ENCODE data around the gene ARRDC1.
"Not testable (repeated sequence)": the region's sequence is repeated elsewhere in the genome, so short reads cannot be mapped to it uniquely, and the experiment has no call there.

The ARRDC1 gene

DNA sequence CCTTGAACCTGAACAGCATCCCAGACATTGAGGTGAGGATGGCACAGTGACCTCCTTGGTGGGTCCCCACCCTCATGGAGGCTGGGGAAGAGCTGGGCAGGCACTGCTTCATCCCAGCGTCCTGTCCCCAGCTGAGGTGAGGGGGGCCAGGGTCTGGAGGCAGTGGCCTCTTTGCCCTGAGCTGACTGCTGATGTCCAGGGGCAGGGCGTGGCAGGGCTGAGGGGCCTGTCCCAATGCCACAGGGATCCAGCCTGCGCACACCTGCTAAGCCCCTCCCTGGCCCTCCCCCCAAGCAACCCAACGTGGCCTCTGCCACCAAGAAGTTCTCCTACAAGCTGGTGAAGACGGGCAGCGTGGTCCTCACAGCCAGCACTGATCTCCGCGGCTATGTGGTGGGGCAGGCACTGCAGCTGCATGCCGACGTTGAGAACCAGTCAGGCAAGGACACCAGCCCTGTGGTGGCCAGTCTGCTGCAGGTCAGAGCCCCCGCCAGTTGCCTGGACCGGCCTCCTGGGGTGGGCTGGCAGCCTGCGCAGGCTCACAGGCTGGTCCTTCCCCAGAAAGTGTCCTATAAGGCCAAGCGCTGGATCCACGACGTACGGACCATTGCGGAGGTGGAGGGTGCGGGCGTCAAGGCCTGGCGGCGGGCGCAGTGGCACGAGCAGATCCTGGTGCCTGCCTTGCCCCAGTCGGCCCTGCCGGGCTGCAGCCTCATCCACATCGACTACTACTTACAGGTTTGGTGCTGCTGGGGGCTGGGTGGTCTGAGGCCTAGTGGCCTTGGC lies 8.4 kb downstream of the ARRDC1 start:
- no peak for DNase-seq

DNA sequence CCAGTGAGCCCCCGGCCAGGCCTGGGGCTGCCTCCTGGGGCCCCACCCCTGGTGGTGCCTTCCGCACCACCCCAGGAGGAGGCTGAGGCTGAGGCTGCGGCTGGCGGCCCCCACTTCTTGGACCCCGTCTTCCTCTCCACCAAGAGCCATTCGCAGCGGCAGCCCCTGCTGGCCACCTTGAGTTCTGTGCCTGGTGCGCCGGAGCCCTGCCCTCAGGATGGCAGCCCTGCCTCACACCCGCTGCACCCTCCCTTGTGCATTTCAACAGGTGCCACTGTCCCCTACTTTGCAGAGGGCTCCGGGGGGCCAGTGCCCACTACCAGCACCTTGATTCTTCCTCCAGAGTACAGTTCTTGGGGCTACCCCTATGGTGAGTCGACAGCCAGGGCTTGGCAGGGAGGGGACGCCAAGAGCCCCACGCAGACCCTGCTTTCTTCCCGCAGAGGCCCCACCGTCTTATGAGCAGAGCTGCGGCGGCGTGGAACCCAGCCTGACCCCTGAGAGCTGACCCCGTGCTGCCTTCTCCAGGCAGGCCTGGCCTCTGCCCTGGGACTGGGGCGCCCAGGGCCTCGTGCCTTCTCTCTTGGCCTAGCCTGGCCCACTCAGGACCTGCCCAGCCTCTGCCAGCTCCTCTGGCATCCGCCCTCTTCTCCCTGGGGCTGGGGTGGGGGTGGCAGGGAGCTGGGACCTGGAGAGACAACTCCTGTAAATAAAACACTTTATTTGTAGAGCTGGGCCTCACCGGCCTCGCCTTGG lies 9.3 kb downstream of the ARRDC1 start:
- no peak for DNase-seq

GRCh38 chr9:137615387-137615871 lies 9.9 kb downstream of the ARRDC1 start:
- DNase-seq = no peak

GRCh38 chr9:137618105-137619067 lies 12.9 kb downstream of the ARRDC1 start, which contains the start of gene EHMT1:
Gene EHMT1 (plus strand): TSS chr9:137619005. CDS start chr9:137619029, 24 bp downstream.
- peak; percentile 10 to 79 for DNase-seq

- DNase-seq = peak in 1 of 2 experiments; percentile 47
Measured at GRCh38 chr9:137619240-137620047, 14.0 kb downstream of the ARRDC1 start.

DNA sequence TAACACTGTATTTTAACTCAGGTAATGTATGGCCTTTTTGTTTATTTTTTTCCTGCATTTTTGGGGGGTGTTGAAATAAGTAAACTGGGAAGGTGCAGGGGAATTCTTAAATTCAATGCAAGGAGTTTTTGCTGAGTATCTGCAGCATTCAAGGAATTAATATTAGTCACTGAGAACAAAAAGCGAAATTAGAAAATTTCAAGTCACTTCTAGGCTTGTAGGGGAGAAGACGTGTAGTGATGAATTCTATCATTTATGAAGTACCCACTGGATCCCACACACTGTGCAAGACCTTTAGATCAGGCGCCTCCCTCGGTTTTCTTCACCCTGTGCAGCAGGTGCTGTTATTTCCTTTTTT lies 14.5 kb downstream of the ARRDC1 start:
- no peak for DNase-seq

DNA sequence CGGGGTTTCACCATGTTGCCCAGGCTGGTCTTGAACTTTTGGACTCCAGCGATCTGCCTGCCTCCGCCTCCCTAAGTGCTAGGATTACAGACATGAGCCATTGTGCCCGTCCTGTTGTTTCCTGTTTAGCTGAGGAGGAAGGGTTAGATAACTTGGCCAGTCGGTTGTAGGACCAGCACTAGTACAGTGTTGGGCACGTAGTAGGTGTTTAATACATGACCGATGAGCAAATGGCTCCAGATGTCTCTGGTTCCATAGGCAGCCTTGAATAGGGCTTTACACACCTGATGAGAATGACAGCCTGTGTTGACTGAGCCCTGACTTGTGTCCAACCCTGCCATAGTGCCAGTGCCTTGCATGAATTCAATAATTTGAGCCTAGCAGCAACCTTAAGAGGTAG lies 15.1 kb downstream of the ARRDC1 start:
- no peak for DNase-seq

DNA sequence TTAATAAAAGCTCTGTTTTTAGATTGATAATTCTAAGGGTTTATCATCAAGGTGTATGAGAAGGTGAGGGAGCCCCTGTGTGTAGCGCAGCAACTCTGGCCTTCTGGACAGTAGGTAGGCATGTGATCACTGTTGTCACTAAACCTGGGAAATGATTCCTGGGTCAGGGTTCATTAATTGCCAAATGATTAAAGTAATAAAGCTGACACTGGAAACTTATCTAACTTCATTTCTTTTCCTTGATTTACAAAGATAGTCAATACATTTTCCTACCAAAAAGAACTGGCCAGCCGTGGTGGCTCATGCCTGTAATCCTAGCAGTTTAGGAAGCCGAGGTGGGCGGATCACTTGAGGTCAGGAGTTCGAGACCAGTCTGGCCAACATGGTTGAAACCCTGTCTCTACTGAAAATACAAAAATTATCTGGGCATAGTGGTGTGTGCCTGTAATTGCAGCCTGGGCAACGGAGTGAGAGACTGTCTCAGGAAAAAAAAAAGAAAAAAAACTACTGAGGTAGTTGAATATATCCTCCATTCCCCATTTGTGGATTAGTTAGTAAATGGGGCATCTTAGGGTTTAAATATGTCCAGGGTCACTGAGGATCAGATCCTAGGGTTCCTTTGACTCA lies 15.8 kb downstream of the ARRDC1 start:
- DNase-seq = peak in 1 of 2 experiments; percentile 9

GRCh38 chr9:137622211-137622610 lies 16.7 kb downstream of the ARRDC1 start:
- DNase-seq = not testable (repeated sequence)

GRCh38 chr9:137626464-137626863 lies 21.0 kb downstream of the ARRDC1 start:
- no peak for DNase-seq

GRCh38 chr9:137627406-137627805 lies 21.9 kb downstream of the ARRDC1 start:
- DNase-seq = not testable (repeated sequence)

DNA sequence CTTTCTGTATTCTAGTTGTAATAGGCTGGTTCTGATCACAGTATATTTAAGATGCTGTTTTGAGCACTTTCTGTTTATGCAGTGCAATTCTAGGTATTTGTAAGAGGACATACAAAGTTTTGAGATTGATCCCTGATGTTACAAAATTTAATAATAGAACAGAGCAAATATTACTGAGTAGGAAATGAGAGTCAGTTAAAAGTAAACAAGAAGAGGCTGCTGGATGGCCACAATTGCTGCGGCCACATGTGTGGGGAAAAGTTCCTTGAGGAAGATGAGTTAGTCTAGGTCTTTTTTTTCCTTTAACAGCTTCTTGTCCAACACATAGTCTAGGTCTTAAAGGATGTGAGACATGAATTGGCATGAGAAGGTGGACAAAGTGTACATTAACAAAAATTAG lies 24.6 kb downstream of the ARRDC1 start:
- no peak for DNase-seq

GRCh38 chr9:137630679-137631078 lies 25.2 kb downstream of the ARRDC1 start:
- no peak for DNase-seq

DNA sequence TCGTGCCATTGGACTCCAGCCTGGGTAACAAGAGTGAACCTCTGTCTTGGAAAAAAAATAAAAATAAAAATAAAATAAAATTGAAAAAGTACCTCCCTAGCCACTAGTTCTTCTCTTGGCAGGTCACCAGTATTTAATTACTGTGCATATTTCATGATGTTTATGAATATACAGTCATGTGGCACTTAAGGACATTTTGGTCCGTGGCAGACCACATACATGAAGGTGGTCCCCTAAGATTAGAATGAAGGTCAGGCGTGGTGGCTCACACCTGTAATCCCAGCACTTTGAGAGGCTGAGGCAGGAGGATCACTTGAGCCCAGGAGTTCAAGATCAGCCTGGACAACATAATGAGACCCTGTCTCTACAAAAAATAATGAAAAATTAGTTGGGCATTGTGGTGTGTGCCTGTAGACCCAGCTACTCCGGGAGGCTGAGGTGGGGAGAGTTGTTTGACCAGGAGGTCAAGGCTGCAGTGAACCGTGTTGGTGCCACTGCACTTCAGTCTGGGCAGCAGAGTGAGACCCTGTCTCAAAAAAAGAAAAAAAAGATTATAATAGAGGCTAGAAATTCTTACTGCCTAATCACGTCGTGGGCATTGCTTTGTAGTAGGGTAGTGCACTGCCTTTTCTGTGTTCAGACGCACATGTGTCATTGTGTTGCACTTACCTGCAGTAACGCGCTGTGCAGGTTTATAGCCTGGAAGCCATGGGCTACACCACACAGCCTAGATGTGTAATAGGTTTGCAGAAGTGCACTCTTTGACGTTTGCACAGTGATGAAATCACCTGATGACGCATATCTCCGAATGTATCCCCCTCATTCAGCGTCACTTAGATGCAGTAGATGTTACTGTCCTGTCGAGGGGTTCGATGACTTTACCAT lies 26.1 kb downstream of the ARRDC1 start:
- no peak for DNase-seq

DNA sequence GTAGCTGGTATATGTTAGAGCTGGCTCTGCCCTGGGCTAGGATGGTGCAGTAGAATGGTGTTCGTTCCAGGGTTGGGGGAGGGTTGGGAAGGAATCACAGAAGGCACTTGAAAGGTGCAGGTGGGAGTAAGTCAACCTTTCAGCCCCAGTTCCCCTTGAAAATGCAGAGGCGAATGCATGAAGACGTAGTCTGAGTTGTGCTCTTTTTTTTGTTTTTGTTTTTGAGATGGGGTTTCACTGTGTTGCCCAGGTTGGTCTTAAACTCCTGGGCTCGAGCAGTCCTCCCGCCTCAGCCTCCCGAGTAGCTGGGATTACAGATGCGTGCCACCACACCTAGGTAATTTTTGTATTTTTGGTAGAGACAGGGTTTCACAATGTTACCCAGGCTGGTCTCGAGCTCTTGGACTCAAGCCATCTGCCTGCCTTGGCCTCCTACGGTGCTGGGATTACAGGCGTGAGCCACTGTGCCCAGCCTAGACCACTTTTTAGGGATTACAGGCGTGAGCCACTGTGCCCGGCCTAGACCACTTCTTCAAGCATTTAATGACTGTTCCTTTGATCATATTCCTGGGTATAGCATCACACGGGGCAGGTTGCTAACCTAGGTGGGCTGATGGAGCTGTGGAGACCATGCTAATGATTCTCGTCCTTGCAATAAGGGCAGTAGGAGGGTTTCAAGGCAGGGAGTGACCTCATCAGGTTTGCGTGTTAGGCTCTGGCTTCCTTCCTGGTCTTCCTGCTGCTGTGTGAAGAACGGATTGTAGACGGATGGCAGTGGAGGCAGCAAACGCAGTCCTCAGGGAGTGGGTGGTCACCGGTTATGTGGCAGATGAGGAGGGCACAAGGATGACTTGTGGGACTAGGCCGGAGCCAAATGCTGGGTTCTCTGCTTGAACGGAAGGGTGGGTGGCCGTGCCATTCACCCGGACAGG lies 27.0 kb downstream of the ARRDC1 start:
- DNase-seq = no peak

DNA sequence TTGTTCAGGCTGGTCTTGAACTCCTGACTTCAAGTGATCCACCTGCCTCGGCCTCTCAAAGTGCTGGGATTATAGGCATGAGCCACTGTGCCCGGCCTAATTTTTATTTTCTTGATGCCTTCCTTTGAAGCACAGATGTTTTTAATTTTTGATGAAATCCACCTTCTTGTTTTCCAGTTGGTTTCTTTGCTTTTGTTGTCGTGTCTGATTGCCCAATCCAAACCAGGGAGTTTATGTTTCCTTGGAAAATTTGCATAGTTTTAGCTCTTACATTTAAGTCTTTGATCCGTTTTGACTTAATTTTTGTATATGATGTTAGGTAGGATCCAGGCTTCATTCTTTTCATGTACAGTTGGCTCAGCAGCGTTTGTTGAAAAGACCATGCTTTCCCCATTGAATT lies 28.5 kb downstream of the ARRDC1 start:
- DNase-seq = no peak

- DNase-seq = no peak
Measured at GRCh38 chr9:137638680-137639079, 33.2 kb downstream of the ARRDC1 start.

DNA sequence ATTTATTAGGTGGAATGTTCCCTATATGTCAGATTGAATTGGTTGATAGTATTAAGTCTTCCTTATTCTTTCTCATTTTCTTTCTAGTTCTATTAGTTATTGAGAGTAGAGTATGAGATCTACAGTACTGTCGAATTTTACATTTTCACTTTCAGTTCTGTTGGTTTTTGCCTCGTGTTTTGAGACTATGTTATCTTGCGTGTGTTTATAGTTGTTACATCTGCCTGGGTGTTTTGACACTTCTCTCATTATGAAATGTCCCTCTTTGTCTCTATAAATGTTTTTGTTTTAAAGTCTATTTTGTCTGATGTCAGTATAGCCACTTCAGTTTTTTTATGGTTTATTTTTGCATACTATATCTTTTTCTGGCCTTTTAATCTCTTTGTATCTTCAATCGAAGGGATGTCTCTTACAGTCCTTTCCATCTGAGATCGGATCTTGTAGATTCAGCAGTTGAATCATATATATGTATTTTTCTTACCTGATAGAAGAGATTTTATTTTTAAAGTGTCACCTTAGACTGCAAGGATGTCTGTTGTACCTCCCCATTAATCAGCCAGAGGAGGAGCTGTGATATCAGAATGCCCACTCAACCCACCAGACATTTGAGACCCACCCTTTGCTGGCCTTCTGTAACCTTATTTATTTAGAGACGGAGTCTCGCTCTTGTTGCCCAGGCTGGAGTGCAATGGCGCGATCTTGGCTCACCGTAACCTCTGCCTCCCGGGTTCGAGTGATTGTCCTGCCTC lies 34.0 kb downstream of the ARRDC1 start:
- DNase-seq = no peak

- DNase-seq = no peak
Measured at GRCh38 chr9:137640862-137641261, 35.4 kb downstream of the ARRDC1 start.

Measured in NCI-H526 (cell line).